Smooth muscle cell of the brain vasculature (primary cell): ENCODE measurements around the gene SLC2A2.

Source experiments
- DNase-seq: peaks from one replicate; pipeline ENCODE4 v3.0.0-alpha.2; 2012; ENCODE audit warnings: low read depth, low spot score

SLC2A2 gene

GRCh38 chr3:171028779-171029232 lies 2.3 kb upstream of the SLC2A2 start:
- DNase-seq, result no peak

- no peak for DNase-seq
Measured at GRCh38 chr3:171028025-171028778, 1.7 kb upstream of the SLC2A2 start.

- no peak for DNase-seq
Measured at GRCh38 chr3:171023566-171023965, 3.0 kb downstream of the SLC2A2 start.

- DNase-seq, result no peak
Measured at GRCh38 chr3:171021377-171021776, 5.1 kb downstream of the SLC2A2 start.

GRCh38 chr3:171018156-171018935 lies 8.2 kb downstream of the SLC2A2 start:
- no peak for DNase-seq

- DNase-seq, result no peak
Measured at GRCh38 chr3:171013822-171014748, 12.4 kb downstream of the SLC2A2 start.

- no peak for DNase-seq
Measured at GRCh38 chr3:171011873-171012336, 14.6 kb downstream of the SLC2A2 start.

GRCh38 chr3:171011109-171011872 lies 15.2 kb downstream of the SLC2A2 start:
- no peak for DNase-seq

- DNase-seq, result no peak
Measured at GRCh38 chr3:171007316-171007715, 19.2 kb downstream of the SLC2A2 start.

GRCh38 chr3:171005648-171006047 lies 20.9 kb downstream of the SLC2A2 start:
- no peak for DNase-seq

- no peak for DNase-seq
Measured at GRCh38 chr3:171001957-171002694, 24.4 kb downstream of the SLC2A2 start.

GRCh38 chr3:171001250-171001893 lies 25.1 kb downstream of the SLC2A2 start:
- DNase-seq, result no peak

GRCh38 chr3:171000281-171000680 lies 26.2 kb downstream of the SLC2A2 start:
- no peak for DNase-seq

GRCh38 chr3:170999737-171000242 lies 26.7 kb downstream of the SLC2A2 start:
- DNase-seq, result no peak

- DNase-seq, result peak; percentile 33
Measured at GRCh38 chr3:170997961-170998913, 28.3 kb downstream of the SLC2A2 start.

GRCh38 chr3:170992854-170993253 lies 33.7 kb downstream of the SLC2A2 start:
- DNase-seq, result no peak

GRCh38 chr3:170991664-170992063 lies 34.9 kb downstream of the SLC2A2 start:
- DNase-seq, result no peak

- DNase-seq, result no peak
Measured at GRCh38 chr3:170989100-170989648, 37.3 kb downstream of the SLC2A2 start.
